ENCODE data around the gene ZNF701. TPM values are rescaled to one million over a fixed set of nuclear protein-coding genes. Genes with fewer than 3 reads are reported as not detected.

The ZNF701 gene
- total and polyA plus RNA-seq, 2 of the 13 experiments (the other 11 are each of a cell fraction or from before 2014, with no cell fraction given), result 4.5 to 6.3 TPM

DNA sequence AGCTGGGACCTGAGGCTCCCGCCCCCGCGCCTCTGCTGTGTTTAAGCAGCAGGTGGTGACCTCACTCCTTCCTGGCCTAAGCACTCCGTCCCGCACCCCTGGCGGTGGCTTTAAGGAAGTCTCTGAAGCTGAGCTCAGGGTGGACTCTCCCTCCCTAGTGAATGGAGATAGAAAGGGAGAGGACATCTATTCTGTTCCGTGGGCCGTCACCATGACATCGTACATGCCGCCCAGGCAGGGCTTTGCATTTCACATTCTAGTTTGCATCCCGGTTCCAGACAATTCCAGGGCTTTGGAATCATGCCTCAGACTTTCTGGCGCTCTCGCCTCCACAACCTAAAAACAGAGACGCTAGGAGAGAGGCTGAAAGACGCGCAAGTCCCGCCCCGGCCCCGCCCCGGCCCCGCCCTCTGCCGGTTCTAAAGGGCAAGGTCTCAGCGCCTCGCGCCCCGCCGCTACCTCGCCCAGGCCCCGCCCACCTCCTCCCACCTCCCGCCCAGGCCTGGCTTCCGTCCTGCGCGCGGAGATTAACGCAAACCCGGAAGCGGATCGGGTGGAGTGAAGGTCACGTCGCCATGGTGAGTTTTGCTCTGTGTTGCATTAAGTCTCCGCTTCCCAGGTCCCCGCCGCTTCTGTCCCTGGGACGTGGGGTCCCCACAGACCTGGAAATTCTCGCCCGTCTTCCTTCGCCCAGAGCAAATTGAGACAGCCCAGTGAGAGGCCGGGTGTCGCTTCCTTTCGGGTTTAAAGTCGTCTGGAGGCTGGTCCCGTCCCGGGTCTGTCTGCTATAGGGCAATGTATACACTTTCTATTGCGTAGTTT lies 42.7 kb upstream of the ZNF701 start, which contains the start of gene ZNF808 (continued):
- peak; percentile 18 for TF ChIP-seq CBX1 (IDR thresholded peaks at IDR 0.05; ENCODE audit: low read depth)
- TF ChIP-seq, protein P1, sequence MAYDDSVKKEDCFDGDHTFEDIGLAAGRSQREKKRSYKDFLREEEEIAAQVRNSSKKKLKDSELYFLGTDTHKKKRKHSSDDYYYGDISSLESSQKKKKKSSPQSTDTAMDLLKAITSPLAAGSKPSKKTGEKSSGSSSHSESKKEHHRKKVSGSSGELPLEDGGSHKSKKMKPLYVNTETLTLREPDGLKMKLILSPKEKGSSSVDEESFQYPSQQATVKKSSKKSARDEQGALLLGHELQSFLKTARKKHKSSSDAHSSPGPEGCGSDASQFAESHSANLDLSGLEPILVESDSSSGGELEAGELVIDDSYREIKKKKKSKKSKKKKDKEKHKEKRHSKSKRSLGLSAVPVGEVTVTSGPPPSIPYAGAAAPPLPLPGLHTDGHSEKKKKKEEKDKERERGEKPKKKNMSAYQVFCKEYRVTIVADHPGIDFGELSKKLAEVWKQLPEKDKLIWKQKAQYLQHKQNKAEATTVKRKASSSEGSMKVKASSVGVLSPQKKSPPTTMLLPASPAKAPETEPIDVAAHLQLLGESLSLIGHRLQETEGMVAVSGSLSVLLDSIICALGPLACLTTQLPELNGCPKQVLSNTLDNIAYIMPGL (CRISPR knock-in tag; IDR thresholded peaks at IDR 0.05; ENCODE audit: borderline replicate concordance in 1 of 2, low read depth in 1 of 2), result peak in 1 of 2 experiments; percentile 59; a peak in 2 of 4 replicates
- peak; percentile 15; the same call in 1 of the 2 replicates for TF ChIP-seq MYC (CRISPR knock-in tag; IDR thresholded peaks at IDR 0.05; ENCODE audit: borderline replicate concordance)
- TF ChIP-seq ZNF335 (CRISPR knock-in tag; IDR thresholded peaks at IDR 0.05), result 0 out of 2 replicates have a peak, but pooled peaks have one; percentile 22
- no peak for TF ChIP-seq ZNF337 (CRISPR knock-in tag; IDR thresholded peaks at IDR 0.05; ENCODE audit: borderline replicate concordance, low read depth)
- TF ChIP-seq, protein P2, sequence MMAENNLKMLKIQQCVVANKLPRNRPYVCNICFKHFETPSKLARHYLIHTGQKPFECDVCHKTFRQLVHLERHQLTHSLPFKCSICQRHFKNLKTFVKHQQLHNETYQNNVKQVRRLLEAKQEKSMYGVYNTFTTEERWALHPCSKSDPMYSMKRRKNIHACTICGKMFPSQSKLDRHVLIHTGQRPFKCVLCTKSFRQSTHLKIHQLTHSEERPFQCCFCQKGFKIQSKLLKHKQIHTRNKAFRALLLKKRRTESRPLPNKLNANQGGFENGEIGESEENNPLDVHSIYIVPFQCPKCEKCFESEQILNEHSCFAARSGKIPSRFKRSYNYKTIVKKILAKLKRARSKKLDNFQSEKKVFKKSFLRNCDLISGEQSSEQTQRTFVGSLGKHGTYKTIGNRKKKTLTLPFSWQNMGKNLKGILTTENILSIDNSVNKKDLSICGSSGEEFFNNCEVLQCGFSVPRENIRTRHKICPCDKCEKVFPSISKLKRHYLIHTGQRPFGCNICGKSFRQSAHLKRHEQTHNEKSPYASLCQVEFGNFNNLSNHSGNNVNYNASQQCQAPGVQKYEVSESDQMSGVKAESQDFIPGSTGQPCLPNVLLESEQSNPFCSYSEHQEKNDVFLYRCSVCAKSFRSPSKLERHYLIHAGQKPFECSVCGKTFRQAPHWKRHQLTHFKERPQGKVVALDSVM (CRISPR knock-in tag; IDR thresholded peaks at IDR 0.05), result peak; percentile 31; the same call in 1 of the 2 replicates
- no peak for TF ChIP-seq ARID2 (CRISPR knock-in tag; IDR thresholded peaks at IDR 0.05; ENCODE audit: borderline replicate concordance)
- no peak for TF ChIP-seq SRSF9 (IDR thresholded peaks at IDR 0.05; ENCODE audit: borderline replicate concordance, insufficient read depth, low read depth, low read length, poor library complexity, severe bottlenecking)
- TF ChIP-seq, protein P3, sequence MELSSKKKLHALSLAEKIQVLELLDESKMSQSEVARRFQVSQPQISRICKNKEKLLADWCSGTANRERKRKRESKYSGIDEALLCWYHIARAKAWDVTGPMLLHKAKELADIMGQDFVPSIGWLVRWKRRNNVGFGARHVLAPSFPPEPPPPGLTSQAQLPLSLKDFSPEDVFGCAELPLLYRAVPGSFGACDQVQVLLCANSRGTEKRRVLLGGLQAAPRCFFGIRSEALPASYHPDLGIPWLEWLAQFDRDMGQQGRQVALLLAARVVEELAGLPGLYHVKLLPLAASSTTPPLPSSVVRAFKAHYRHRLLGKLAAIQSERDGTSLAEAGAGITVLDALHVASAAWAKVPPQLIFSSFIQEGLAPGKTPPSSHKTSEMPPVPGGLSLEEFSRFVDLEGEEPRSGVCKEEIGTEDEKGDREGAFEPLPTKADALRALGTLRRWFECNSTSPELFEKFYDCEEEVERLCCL (CRISPR knock-in tag; IDR thresholded peaks at IDR 0.05; ENCODE audit: borderline replicate concordance), result no peak
- TF ChIP-seq, protein P4, sequence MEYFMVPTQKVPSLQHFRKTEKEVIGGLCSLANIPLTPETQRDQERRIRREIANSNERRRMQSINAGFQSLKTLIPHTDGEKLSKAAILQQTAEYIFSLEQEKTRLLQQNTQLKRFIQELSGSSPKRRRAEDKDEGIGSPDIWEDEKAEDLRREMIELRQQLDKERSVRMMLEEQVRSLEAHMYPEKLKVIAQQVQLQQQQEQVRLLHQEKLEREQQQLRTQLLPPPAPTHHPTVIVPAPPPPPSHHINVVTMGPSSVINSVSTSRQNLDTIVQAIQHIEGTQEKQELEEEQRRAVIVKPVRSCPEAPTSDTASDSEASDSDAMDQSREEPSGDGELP (IDR thresholded peaks at IDR 0.05; ENCODE audit: borderline replicate concordance, low read depth), result no peak
- peak; percentile 85 for TF ChIP-seq SAP130 (CRISPR knock-in tag; IDR thresholded peaks at IDR 0.05; ENCODE audit: low read depth)
- TF ChIP-seq, protein P5, sequence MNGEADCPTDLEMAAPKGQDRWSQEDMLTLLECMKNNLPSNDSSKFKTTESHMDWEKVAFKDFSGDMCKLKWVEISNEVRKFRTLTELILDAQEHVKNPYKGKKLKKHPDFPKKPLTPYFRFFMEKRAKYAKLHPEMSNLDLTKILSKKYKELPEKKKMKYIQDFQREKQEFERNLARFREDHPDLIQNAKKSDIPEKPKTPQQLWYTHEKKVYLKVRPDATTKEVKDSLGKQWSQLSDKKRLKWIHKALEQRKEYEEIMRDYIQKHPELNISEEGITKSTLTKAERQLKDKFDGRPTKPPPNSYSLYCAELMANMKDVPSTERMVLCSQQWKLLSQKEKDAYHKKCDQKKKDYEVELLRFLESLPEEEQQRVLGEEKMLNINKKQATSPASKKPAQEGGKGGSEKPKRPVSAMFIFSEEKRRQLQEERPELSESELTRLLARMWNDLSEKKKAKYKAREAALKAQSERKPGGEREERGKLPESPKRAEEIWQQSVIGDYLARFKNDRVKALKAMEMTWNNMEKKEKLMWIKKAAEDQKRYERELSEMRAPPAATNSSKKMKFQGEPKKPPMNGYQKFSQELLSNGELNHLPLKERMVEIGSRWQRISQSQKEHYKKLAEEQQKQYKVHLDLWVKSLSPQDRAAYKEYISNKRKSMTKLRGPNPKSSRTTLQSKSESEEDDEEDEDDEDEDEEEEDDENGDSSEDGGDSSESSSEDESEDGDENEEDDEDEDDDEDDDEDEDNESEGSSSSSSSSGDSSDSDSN (CRISPR knock-in tag; IDR thresholded peaks at IDR 0.05), result no peak
- no peak for TF ChIP-seq STAT5B (CRISPR knock-in tag; IDR thresholded peaks at IDR 0.05)
- TF ChIP-seq PCBP2 (optimal IDR thresholded peaks at IDR 0.05; ENCODE audit: low read depth, low read length, poor library complexity, severe bottlenecking), result no peak
- TF ChIP-seq JUN (CRISPR knock-in tag; IDR thresholded peaks at IDR 0.05), result 0 out of 2 replicates have a peak, but pooled peaks have one; percentile 38

Measured in HepG2 (cell line).